HG03442 (cell line): ENCODE measurements around the gene S100A11.

ENCODE experiments used
- ATAC-seq: cut with Tn5 transposase; IDR thresholded peaks from one replicate; pipeline ENCODE4 v1.9.1; 2021; ENCODE audit warnings: mild to moderate bottlenecking, moderate library complexity; ENCODE audit not compliant: unreplicated experiment

The S100A11 gene

GRCh38 chr1:152039886-152040285 is 3.1 kb upstream of the S100A11 start:
- ATAC-seq: no peak

- no peak for ATAC-seq
Observed at GRCh38 chr1:152039461-152039860, 2.7 kb upstream of the S100A11 start.

GRCh38 chr1:152038871-152039270 is 2.1 kb upstream of the S100A11 start:
- no peak for ATAC-seq

- no peak for ATAC-seq
Observed at GRCh38 chr1:152035539-152036266, 1.1 kb downstream of the S100A11 start.

GRCh38 chr1:152034654-152035538 is 1.9 kb downstream of the S100A11 start:
- no peak for ATAC-seq

GRCh38 chr1:152034324-152034653 is 2.5 kb downstream of the S100A11 start:
- ATAC-seq: no peak

GRCh38 chr1:152029929-152030211 is 6.9 kb downstream of the S100A11 start:
- no peak for ATAC-seq

- no peak for ATAC-seq
Observed at GRCh38 chr1:152029144-152029928, 7.5 kb downstream of the S100A11 start.

- ATAC-seq: no peak
Observed at GRCh38 chr1:152026895-152027294, 9.9 kb downstream of the S100A11 start.

GRCh38 chr1:152024223-152024622 is 12.6 kb downstream of the S100A11 start:
- no peak for ATAC-seq

- ATAC-seq: no peak
Observed at GRCh38 chr1:152023221-152023620, 13.6 kb downstream of the S100A11 start.

- ATAC-seq: no peak
Observed at GRCh38 chr1:152022474-152022873, 14.3 kb downstream of the S100A11 start.

- no peak for ATAC-seq
Observed at GRCh38 chr1:152021569-152021968, 15.2 kb downstream of the S100A11 start.

GRCh38 chr1:152020849-152021248 is 16.0 kb downstream of the S100A11 start:
- ATAC-seq: no peak

- no peak for ATAC-seq
Observed at GRCh38 chr1:152018537-152018936, 18.3 kb downstream of the S100A11 start.

- no peak for ATAC-seq
Observed at GRCh38 chr1:152015766-152016165, 21.0 kb downstream of the S100A11 start.

- ATAC-seq: no peak
Observed at GRCh38 chr1:152014943-152015342, 21.9 kb downstream of the S100A11 start.

- ATAC-seq: no peak
Observed at GRCh38 chr1:152013664-152014237, 23.1 kb downstream of the S100A11 start.

- ATAC-seq: no peak
Observed at GRCh38 chr1:152009691-152010090, 27.1 kb downstream of the S100A11 start.

GRCh38 chr1:152007047-152007446 is 29.8 kb downstream of the S100A11 start:
- ATAC-seq: no peak

GRCh38 chr1:152005360-152005912 is 31.4 kb downstream of the S100A11 start:
- ATAC-seq: no peak
